ENCODE results near the gene NEUROD4. TPM values are rescaled to one million over a fixed set of nuclear protein-coding genes. Genes with fewer than 3 reads are reported as not detected.
A peak's percentile ranks its signal among the peaks of the same experiment; 100 is the strongest.

NEUROD4 gene
- total RNA-seq, 1 experiment from 2014 or later, result not detected

GRCh38 chr12:54991161-54991990, 28.4 kb upstream of the NEUROD4 start:
- intact Hi-C loops (cut with micrococcal nuclease; ENCODE audit: unreplicated experiment), result loop anchor here (10.0 kb wide), 1 partner anchor 623 kb away; no protein-coding TSS in a partner anchor
- Histone ChIP-seq H3K27ac (ENCODE audit: low read depth, low read length, poor library complexity, severe bottlenecking) (no peak overlapping the region), H3K9me3 (ENCODE audit: low read depth, low read length, poor library complexity, severe bottlenecking) (no peaks in the 10 kb centered on the region), H3K36me3 (ENCODE audit: insufficient read depth, low read length, poor library complexity, severe bottlenecking) (no peaks in the 10 kb centered on the region), H3K4me1 (ENCODE audit: insufficient read depth, low read length, poor library complexity, severe bottlenecking) (no peaks in the 10 kb centered on the region), H3K4me3 (ENCODE audit: low read depth, low read length, poor library complexity, severe bottlenecking) (no peak overlapping the region), H3K27me3 (replicated peaks; ENCODE audit: insufficient read depth, low read depth, low read length, poor library complexity) (no peaks in the 10 kb centered on the region)
- no peak for DNase-seq (ENCODE audit: low spot score)
- ChIA-PET CTCF (no interaction called here), POLR2A (ENCODE audit: low non-redundant PET) (no interaction called here)
- no TSS peak for BruUV-seq (replicated peaks)
- no peak for TF ChIP-seq EZH2 (IDR thresholded peaks at IDR 0.05; ENCODE audit: borderline replicate concordance, low read depth, low read length, poor library complexity, severe bottlenecking)
- TF ChIP-seq CTCF (conservative IDR thresholded peaks at IDR 0.05; ENCODE audit: low read depth, low read length), result no peak

GRCh38 chr12:54991991-54992375, 27.8 kb upstream of the NEUROD4 start:
- Histone ChIP-seq H3K27ac (ENCODE audit: low read depth, low read length, poor library complexity, severe bottlenecking) (no peak overlapping the region), H3K4me1 (ENCODE audit: insufficient read depth, low read length, poor library complexity, severe bottlenecking) (no peaks in the 10 kb centered on the region), H3K27me3 (replicated peaks; ENCODE audit: insufficient read depth, low read depth, low read length, poor library complexity) (no peaks in the 10 kb centered on the region), H3K36me3 (ENCODE audit: insufficient read depth, low read length, poor library complexity, severe bottlenecking) (no peaks in the 10 kb centered on the region), H3K4me3 (ENCODE audit: low read depth, low read length, poor library complexity, severe bottlenecking) (no peak overlapping the region), H3K9me3 (ENCODE audit: low read depth, low read length, poor library complexity, severe bottlenecking) (no peaks in the 10 kb centered on the region)
- no TSS peak for BruUV-seq (replicated peaks)
- CTCF ChIA-PET, result interaction anchor here (2.4 kb wide), 2 partner anchors 77 to 80 kb away, joined by 21 to 55 read pairs; no protein-coding TSS in a partner anchor
- TF ChIP-seq EZH2 (IDR thresholded peaks at IDR 0.05; ENCODE audit: borderline replicate concordance, low read depth, low read length, poor library complexity, severe bottlenecking) (no peak), CTCF (conservative IDR thresholded peaks at IDR 0.05; ENCODE audit: low read depth, low read length) (no peak)
- DNase-seq (ENCODE audit: low spot score), result no peak
- POLR2A ChIA-PET (ENCODE audit: low non-redundant PET), result no interaction called here
- intact Hi-C loops (cut with micrococcal nuclease; ENCODE audit: unreplicated experiment), result loop anchor here (10.0 kb wide), 1 partner anchor 623 kb away; no protein-coding TSS in a partner anchor

- no peak overlapping the region for H3K27ac ChIP-seq (ENCODE audit: low read depth, low read length, poor library complexity, severe bottlenecking)
- H3K36me3 ChIP-seq (ENCODE audit: insufficient read depth, low read length, poor library complexity, severe bottlenecking), result no peaks in the 10 kb centered on the region
- intact Hi-C loops (cut with micrococcal nuclease; ENCODE audit: unreplicated experiment), result loop anchor here (1.0 to 10.0 kb wide), 4 partner anchors 75 to 621 kb away; no protein-coding TSS in a partner anchor
- peak; percentile 76 for DNase-seq (ENCODE audit: low spot score)
- POLR2A ChIA-PET (ENCODE audit: low non-redundant PET), result no interaction called here
- no peaks in the 10 kb centered on the region for H3K27me3 ChIP-seq (replicated peaks; ENCODE audit: insufficient read depth, low read depth, low read length, poor library complexity)
- H3K4me3 ChIP-seq (ENCODE audit: low read depth, low read length, poor library complexity, severe bottlenecking), result no peak overlapping the region
- CTCF ChIA-PET, result interaction anchor here (0.6 to 2.4 kb wide), 6 partner anchors 8 to 149 kb away, joined by 4 to 55 read pairs (median 6); no protein-coding TSS in a partner anchor
- TF ChIP-seq EZH2 (IDR thresholded peaks at IDR 0.05; ENCODE audit: borderline replicate concordance, low read depth, low read length, poor library complexity, severe bottlenecking), result no peak
- peak; percentile 82 for TF ChIP-seq CTCF (conservative IDR thresholded peaks at IDR 0.05; ENCODE audit: low read depth, low read length)
- no peaks in the 10 kb centered on the region for H3K9me3 ChIP-seq (ENCODE audit: low read depth, low read length, poor library complexity, severe bottlenecking)
- H3K4me1 ChIP-seq (ENCODE audit: insufficient read depth, low read length, poor library complexity, severe bottlenecking), result no peaks in the 10 kb centered on the region
- BruUV-seq (replicated peaks), result no TSS peak
Observed at GRCh38 chr12:54993181-54993835, 26.5 kb upstream of the NEUROD4 start.

All from A673 (cell line).